T-helper 9 cell (primary cell): ENCODE measurements around the gene HOXB9.

Experiments
- DNase-seq: peaks from one replicate; pipeline ENCODE4 v3.0.0-alpha.2; 2020

Gene HOXB9

DNA sequence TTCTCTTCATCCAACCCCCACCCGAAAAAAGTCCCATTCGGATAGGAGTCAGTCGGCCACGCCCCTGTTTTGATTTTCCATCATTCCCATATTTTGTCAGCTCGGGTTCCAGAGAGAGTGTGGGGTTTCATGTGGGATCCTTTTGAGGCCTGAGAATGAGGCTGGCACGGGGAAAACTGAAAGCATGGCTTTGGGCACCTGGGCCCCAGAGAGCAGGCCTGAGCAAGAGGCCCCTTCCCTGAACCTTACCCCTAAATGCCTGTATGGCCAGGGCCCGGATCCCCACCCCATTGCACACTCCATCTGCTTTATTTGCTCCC lies 43.4 kb downstream of the HOXB9 start:
- no peak for DNase-seq

DNA sequence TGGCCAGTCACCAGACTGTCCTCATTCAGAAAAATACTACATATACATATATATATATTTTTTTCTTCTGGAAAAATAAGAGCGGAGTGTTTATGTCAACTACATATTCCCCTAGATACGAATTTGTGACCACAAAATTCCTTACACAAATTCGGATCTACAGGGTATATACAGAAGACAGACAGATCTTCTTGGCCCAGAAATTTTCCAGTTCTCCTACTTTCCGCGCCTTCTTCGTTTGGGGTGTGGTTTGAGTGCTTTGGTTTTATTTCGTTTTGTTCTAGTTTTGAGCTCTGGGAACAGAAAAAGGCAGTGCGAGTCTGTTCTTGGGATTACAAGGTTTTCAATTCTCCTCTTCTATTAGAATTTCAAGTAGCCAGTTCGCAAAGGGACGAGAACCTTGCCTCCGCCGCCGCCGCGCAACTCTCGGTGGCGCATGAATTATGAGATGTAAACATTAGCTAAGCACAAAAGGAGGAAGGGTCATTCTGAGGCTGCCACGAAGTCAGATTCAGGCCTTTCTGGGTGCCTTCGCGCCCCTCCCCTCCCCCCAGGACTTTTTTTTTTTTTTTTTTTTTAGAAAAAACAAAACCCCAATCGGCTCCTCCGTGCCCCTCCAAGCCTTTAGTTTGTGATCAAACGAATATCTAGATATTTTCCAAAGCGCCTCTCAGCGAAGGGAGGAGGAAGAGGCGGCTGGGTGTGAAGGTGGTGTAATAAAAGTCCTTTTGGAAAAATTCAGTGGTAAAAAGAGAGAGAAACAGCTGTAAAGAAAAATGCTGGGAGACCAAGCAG lies 46.2 kb downstream of the HOXB9 start:
- no peak for DNase-seq

GRCh38 chr17:48579471-48579759 lies 46.7 kb downstream of the HOXB9 start:
- no peak for DNase-seq

- DNase-seq = no peak
These were observed 47.3 kb downstream of the HOXB9 start for GRCh38 chr17:48578616-48579470.

- peak; percentile 66 for DNase-seq
These were observed 48.1 kb downstream of the HOXB9 start, which contains the start of gene HOXB4 for GRCh38 chr17:48577946-48578615. Gene HOXB4, minus strand, starts transcription at chr17:48578350. Its CDS starts 31 bp downstream, at chr17:48578319.

DNA sequence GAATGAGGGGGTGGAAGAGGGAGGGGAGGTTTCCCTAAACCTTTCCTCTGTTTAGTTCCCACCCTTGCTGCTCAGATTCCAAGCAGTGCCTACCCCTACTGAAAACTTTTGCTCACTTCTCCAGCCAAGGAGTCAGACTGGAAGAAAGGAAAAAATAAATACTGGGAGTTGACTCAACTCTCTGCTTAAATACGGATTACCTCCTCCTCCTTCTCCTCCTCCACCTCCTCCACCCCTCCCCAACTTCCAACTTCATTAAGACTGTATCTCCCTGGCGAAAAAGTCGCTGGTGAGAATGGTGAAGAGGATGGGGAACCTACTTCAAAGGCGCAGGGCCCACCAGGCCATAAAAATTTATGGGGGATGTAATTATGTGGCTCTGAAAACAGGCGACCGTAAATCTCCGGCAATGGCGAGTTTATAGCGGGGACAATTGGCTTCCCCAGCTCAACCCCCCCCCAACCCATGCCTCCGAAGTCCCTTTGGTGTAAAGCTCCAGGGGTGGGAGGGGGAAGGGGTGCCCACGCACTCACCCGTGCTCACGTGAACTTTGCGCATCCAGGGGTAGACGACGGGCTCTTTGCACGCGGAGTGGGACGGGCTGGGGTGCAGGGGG lies 48.7 kb downstream of the HOXB9 start:
- DNase-seq = no peak

DNA sequence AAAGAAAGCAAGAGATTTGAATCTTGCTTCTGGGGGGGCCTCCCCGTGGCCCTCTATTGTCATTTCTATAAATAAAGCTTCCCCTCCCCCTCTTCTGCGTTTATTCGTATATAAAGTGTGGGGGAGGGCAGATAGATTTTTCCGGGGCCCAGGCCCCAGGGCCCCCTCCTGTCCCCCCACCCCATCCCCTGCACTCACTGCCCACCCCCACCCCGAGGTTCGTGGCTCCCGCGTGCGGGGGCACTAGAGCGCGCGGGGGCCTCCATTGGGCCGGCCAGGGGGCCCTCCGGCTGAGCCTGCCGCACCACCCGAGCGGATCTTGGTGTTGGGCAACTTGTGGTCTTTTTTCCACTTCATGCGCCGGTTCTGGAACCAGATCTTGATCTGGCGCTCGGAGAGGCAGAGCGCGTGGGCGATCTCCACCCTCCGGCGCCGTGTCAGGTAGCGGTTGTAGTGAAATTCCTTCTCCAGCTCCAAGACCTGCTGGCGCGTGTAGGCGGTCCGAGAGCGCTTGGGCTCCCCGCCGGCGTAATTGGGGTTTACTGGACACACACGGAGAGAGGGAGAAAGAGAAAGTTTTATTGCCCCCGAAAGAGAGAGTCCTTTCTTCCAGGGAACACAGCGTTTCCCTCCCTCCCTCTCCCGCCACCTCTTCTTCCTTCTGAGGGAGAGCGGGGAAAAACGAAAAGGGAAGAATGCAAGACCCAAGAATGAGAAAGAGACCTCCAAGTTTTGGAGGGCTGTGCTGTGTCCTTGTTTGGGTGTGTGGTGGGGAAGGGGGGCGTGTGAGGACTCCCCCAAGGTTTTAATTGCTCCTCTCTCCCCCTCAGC lies 49.5 kb downstream of the HOXB9 start:
- DNase-seq = no peak

- DNase-seq = no peak
These were observed 50.3 kb downstream of the HOXB9 start for GRCh38 chr17:48575673-48576478.

DNA sequence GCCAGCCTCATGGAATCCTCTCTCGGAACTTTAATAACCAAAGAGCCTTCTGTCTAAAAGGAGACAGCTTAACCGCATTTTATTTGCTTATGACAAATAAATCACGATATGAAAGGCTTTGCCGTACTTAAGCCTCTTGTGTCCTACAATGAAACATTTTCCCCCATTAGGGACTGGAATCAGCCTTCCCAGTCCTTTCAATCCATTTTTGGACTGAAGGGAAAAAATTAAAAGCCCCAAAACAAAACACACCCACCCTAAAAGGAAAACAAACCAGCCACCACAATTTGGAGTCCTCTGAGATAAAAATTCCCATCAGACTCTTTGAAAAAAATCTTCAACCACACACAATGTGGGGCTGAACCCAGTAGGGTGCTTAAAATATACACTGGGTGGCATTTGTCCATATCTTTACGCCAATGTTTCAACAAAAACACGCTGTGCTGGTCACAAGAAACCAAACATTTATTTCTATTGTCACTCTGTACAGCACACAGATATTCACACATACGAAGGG lies 51.0 kb downstream of the HOXB9 start:
- no peak for DNase-seq

- DNase-seq = no peak
These were observed 51.6 kb downstream of the HOXB9 start for GRCh38 chr17:48574505-48575065.

DNA sequence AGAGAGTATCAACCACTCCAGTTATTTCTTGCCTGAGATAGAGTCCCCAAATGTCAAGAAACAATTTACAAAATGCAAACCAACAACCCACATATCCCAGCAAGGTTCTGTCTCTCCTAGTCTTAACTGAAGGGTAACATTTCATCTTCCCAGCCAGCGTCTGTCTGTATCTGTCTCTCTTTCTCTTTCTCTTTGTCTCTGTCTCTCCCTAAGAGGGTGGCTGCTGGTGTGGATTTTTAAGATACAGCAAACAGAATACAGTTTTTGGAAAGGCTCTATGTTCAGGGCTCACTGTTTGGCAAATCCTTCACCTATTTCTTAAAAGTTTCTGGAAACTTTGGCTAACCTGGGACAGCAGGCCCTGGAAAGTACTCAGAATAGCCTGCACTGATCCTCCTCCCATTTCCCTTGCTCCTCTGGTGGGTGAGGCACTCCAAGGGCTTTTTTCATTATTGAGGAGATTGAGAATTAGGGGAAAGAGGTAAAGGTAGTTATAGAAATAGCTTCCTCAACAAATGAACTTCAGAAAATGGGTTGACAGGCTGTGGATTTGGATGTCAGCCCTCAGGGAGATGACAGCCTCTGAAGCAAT lies 54.2 kb downstream of the HOXB9 start:
- no peak for DNase-seq
